Keratinocyte (primary cell): ENCODE results near the gene SYNDIG1. TPM values are rescaled to one million over a fixed set of nuclear protein-coding genes. Genes with fewer than 3 reads are reported as not detected.

ENCODE experiments used
- DNase-seq: peaks from one replicate; pipeline ENCODE4 v3.0.0-alpha.2; 2011; ENCODE audit warnings: low read depth, missing footprints, low spot score
- FAIRE-seq: peaks from 2 replicates; lab custom pipeline; 2011; peaks lifted over from hg19 to GRCh38; lab: Jason Lieb, UNC
- H2AFZ ChIP-seq: 2 replicates; pipeline ENCODE4 v1.6.0; 2012; ENCODE audit warnings: low read length, control low read depth, inconsistent platforms; ENCODE audit not compliant: control insufficient read depth
- H3K27ac ChIP-seq: 2 replicates; pipeline ENCODE4 v1.5.1; 2011; ENCODE audit warnings: low read length; ENCODE audit not compliant: control insufficient read depth, insufficient read depth
- H3K27me3 ChIP-seq: 3 replicates; pipeline ENCODE4 v1.6.0; 2011; ENCODE audit warnings: low read length; ENCODE audit not compliant: control insufficient read depth, insufficient read depth; ENCODE audit errors: extremely low read depth
- H3K36me3 ChIP-seq, 2 experiments: 2 replicates in 1 of 2; 3 replicates in 1 of 2; pipeline ENCODE4 v1.5.1; 2011; ENCODE audit warnings: low read length in 2 of 2, mild to moderate bottlenecking in 1 of 2; ENCODE audit not compliant: control insufficient read depth in 2 of 2, insufficient read depth in 2 of 2; ENCODE audit errors: extremely low read depth in 1 of 2
- H3K4me1 ChIP-seq: 3 replicates; pipeline ENCODE4 v1.5.1; 2011; ENCODE audit warnings: low read length; ENCODE audit not compliant: control insufficient read depth, insufficient read depth; ENCODE audit errors: extremely low read depth
- H3K4me2 ChIP-seq: 3 replicates; pipeline ENCODE4 v1.6.0; 2011; ENCODE audit warnings: low read depth, low read length; ENCODE audit not compliant: control insufficient read depth, insufficient read depth; ENCODE audit errors: extremely low read depth
- H3K4me3 ChIP-seq, 3 experiments: fragments of 200-600 bp in 1 of 3; sonication (generic) in 1 of 3; 2 replicates in 2 of 3; 3 replicates in 1 of 3; pipeline ENCODE4 v1.5.1; 2011 to 2016; ENCODE audit warnings: low read length in 3 of 3, mild to moderate bottlenecking in 3 of 3, control low read depth in 2 of 3, inconsistent platforms in 1 of 3, low read depth in 1 of 3, mixed read lengths in 1 of 3, mixed run types in 1 of 3, moderate library complexity in 1 of 3; ENCODE audit not compliant: control insufficient read depth in 2 of 3, insufficient read depth in 2 of 3; ENCODE audit errors: extremely low read depth in 1 of 3
- H3K79me2 ChIP-seq: 2 replicates; pipeline ENCODE4 v1.6.0; 2012; ENCODE audit warnings: low read length; ENCODE audit not compliant: control insufficient read depth, insufficient read depth
- H3K9ac ChIP-seq: 3 replicates; pipeline ENCODE4 v1.6.0; 2011; ENCODE audit warnings: low read length; ENCODE audit not compliant: control insufficient read depth, insufficient read depth; ENCODE audit errors: extremely low read depth
- H3K9me1 ChIP-seq: 3 replicates; pipeline ENCODE4 v1.6.0; 2011; ENCODE audit warnings: low read length; ENCODE audit not compliant: control insufficient read depth, insufficient read depth; ENCODE audit errors: extremely low read depth
- H3K9me3 ChIP-seq: 2 replicates; pipeline ENCODE4 v1.5.1; 2012; ENCODE audit warnings: low read depth, low read length; ENCODE audit not compliant: control insufficient read depth
- H4K20me1 ChIP-seq: 3 replicates; pipeline ENCODE4 v1.6.0; 2011; ENCODE audit warnings: low read length; ENCODE audit not compliant: control insufficient read depth, insufficient read depth; ENCODE audit errors: extremely low read depth
- CTCF ChIP-seq, 3 experiments: IDR thresholded peaks in 1 of 3; conservative IDR thresholded peaks in 1 of 3; optimal IDR thresholded peaks in 1 of 3; 2 replicates in 2 of 3; 3 replicates in 1 of 3; pipeline versions ENCODE3 to v1.5.1; 2011; ENCODE audit warnings: low read length in 3 of 3, mild to moderate bottlenecking in 3 of 3, moderate library complexity in 2 of 3, control low read depth in 1 of 3, inconsistent platforms in 1 of 3; ENCODE audit not compliant: insufficient read depth in 2 of 3; ENCODE audit errors: extremely low read depth in 1 of 3
- EZH2 ChIP-seq: IDR thresholded peaks from one replicate; pipeline ENCODE4 v1.6.1; 2012; ENCODE audit warnings: inconsistent platforms, mild to moderate bottlenecking, low read length, moderate library complexity
- dilution Hi-C: fragments of 300-500 bp; cut with MboI; formaldehyde crosslinking; loops from one replicate; pipeline ENCODE4 v1.7.0; 2020; ENCODE audit warnings: low sequenced_read_pairs; ENCODE audit not compliant: extremely low pct_ligation_motif_present
- polyA plus RNA-seq, 5 experiments: library from polyadenylated mRNA; depleted of rRNA in 3 of 5; stranded (reverse) in 3 of 5; stranded (forward) in 1 of 5; unstranded in 1 of 5; fragments of >200 nt; gene quantifications; 1 replicate in 1 of 5; 2 replicates in 3 of 5; 3 replicates in 1 of 5; pipeline versions ENCODE4 v1.2.1 to v1.2.3, GENCODE V29; 2011 to 2012; ENCODE audit warnings: missing spikeins in 2 of 5, low read depth in 1 of 5, low replicate concordance in 1 of 5

SYNDIG1 gene
- polyA plus RNA-seq, 1 donor (not counting 4 experiments of a cell fraction or from before 2014, with no cell fraction given), result 0.38 TPM

- Histone ChIP-seq H3K4me2 (no peak overlapping the region), H3K79me2 (no peaks in the 10 kb centered on the region), H3K36me3 (no peaks in the 10 kb centered on the region), H3K27me3 (no peaks in the 10 kb centered on the region), H3K4me1 (no peaks in the 10 kb centered on the region), H3K4me3 (no peak overlapping the region), H3K9me3 (no peaks in the 10 kb centered on the region), H3K27ac (no peak overlapping the region), H3K9ac (no peak overlapping the region), H2AFZ (no peak overlapping the region), H3K9me1 (no peaks in the 10 kb centered on the region), H4K20me1 (no peaks in the 10 kb centered on the region)
- DNase-seq, result no peak
- no peak for TF ChIP-seq CTCF (optimal IDR thresholded peaks at IDR 0.05 in 1 of 3, IDR thresholded peaks at IDR 0.05 in 1 of 3, conservative IDR thresholded peaks at IDR 0.05 in 1 of 3; ENCODE audit: extremely low read depth in 1 of 3, insufficient read depth in 2 of 3, low read length in 3 of 3)
- no peak for TF ChIP-seq EZH2
- no peak for FAIRE-seq
- dilution Hi-C loops, result no loop called here
Measured at GRCh38 chr20:24703284-24703610, 233.8 kb downstream of the SYNDIG1 start.

GRCh38 chr20:24704899-24705298 is 235.5 kb downstream of the SYNDIG1 start:
- dilution Hi-C loops, result no loop called here

More at GRCh38 chr20:24704899-24705298, 235.5 kb downstream of the SYNDIG1 start:
- H3K4me3 ChIP-seq, result no peak overlapping the region
- H4K20me1 ChIP-seq, result no peaks in the 10 kb centered on the region
- FAIRE-seq (no peak), DNase-seq (no peak)
- H3K9me3 ChIP-seq, result no peaks in the 10 kb centered on the region
- H3K4me2 ChIP-seq, result no peak overlapping the region
- H2AFZ ChIP-seq, result no peak overlapping the region
- H3K36me3 ChIP-seq, result no peaks in the 10 kb centered on the region
- H3K9ac ChIP-seq, result no peak overlapping the region
- H3K27me3 ChIP-seq, result no peaks in the 10 kb centered on the region
- H3K79me2 ChIP-seq, result no peaks in the 10 kb centered on the region
- H3K9me1 ChIP-seq, result no peaks in the 10 kb centered on the region
- no peak overlapping the region for H3K27ac ChIP-seq
- H3K4me1 ChIP-seq, result no peaks in the 10 kb centered on the region
- TF ChIP-seq CTCF (optimal IDR thresholded peaks at IDR 0.05 in 1 of 3, IDR thresholded peaks at IDR 0.05 in 1 of 3, conservative IDR thresholded peaks at IDR 0.05 in 1 of 3; ENCODE audit: extremely low read depth in 1 of 3, insufficient read depth in 2 of 3, low read length in 3 of 3) (no peak), EZH2 (no peak)
